Measurements from ENCODE around the gene OR52E1.

DNA sequence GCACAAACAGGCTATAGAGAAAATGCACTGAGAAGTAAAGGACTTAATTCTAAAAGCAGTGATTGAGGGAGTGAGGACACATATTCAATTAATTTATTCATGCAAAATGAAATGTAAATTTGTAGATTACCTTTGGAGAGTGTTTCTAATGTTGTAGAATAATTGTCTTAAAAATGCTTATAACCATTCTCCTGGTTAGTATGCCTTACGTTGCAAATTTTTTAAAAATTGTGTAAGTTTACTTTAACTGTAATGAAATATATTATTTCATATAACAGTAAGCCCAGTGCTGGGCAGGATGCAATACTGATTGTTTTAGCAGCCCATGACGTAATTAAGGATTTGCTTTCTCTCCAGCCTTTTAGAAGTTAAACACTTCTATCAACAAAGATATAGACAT lies 26.6 kb downstream of the OR52E1 start:
- TF ChIP-seq, protein P1, sequence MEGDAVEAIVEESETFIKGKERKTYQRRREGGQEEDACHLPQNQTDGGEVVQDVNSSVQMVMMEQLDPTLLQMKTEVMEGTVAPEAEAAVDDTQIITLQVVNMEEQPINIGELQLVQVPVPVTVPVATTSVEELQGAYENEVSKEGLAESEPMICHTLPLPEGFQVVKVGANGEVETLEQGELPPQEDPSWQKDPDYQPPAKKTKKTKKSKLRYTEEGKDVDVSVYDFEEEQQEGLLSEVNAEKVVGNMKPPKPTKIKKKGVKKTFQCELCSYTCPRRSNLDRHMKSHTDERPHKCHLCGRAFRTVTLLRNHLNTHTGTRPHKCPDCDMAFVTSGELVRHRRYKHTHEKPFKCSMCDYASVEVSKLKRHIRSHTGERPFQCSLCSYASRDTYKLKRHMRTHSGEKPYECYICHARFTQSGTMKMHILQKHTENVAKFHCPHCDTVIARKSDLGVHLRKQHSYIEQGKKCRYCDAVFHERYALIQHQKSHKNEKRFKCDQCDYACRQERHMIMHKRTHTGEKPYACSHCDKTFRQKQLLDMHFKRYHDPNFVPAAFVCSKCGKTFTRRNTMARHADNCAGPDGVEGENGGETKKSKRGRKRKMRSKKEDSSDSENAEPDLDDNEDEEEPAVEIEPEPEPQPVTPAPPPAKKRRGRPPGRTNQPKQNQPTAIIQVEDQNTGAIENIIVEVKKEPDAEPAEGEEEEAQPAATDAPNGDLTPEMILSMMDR (IDR thresholded peaks at IDR 0.05): no peak
- TF ChIP-seq POLR2A (IDR thresholded peaks at IDR 0.05): no peak

All from Peyer's patch (tissue), 4 donors.